HAP-1 (cell line): Measurements from ENCODE around the gene PRTN3.

Experiments
- DNase-seq, 2 experiments: peaks; one replicate each; pipeline ENCODE4 v3.0.0-alpha.2; 2016 to 2020; ENCODE audit warnings: low spot score in 2 of 2
- H3K27me3 ChIP-seq: fragments of 250-450 bp; sonication (Bioruptor Pico); 2 replicates; pipeline ENCODE4 v1.5.1; 2020; ENCODE audit warnings: low read depth, mild to moderate bottlenecking, moderate library complexity
- H3K36me3 ChIP-seq: fragments of 250-450 bp; sonication (Bioruptor Pico); replicated peaks from 2 replicates; pipeline ENCODE4 v1.5.1; 2020; ENCODE audit warnings: mild to moderate bottlenecking
- H3K4me1 ChIP-seq: fragments of 250-450 bp; sonication (Bioruptor Pico); 2 replicates; pipeline ENCODE4 v1.5.1; 2020; ENCODE audit warnings: mild to moderate bottlenecking
- H3K4me3 ChIP-seq: fragments of 250-450 bp; sonication (Bioruptor Pico); 2 replicates; pipeline ENCODE4 v1.5.1; 2020; ENCODE audit warnings: mild to moderate bottlenecking, moderate library complexity
- H3K9me3 ChIP-seq: fragments of 250-450 bp; sonication (Bioruptor Pico); 2 replicates; pipeline ENCODE4 v1.5.1; 2020; ENCODE audit warnings: mild to moderate bottlenecking, moderate library complexity
- in situ Hi-C: fragments of 300-500 bp; cut with MboI; formaldehyde crosslinking; loops from 3 replicates; pipeline ENCODE4 v1.14.3; 2020; ENCODE audit warnings: low sequenced_read_pairs, inconsistent platforms, mixed read lengths

PRTN3 gene

GRCh38 chr19:840519-841206, at the start of gene PRTN3:
Gene PRTN3, plus strand, starts transcription at chr19:840999. Its CDS starts 10 bp downstream, at chr19:841009.
- Histone ChIP-seq H3K4me1 (peaks cover 11% of the 10 kb centered on the region), H3K9me3 (no peaks in the 10 kb centered on the region), H3K4me3 (no peak within 1 kb of the TSS), H3K36me3 (no peaks in the 10 kb centered on the region), H3K27me3 (peaks cover 12% of the 10 kb centered on the region)
- in situ Hi-C loops: no loop called here
- no peak for DNase-seq

GRCh38 chr19:791007-791566, 49.7 kb upstream of the PRTN3 start:
- Histone ChIP-seq H3K36me3 (no peaks in the 10 kb centered on the region), H3K9me3 (peaks cover 2% of the 10 kb centered on the region; the same call in 1 of the 2 replicates), H3K4me1 (no peaks in the 10 kb centered on the region; the same call in 1 of the 2 replicates), H3K27me3 (no peaks in the 10 kb centered on the region), H3K4me3 (no peak overlapping the region)
- DNase-seq: no peak
- in situ Hi-C loops: no loop called here

- no peaks in the 10 kb centered on the region for H3K36me3 ChIP-seq
Measured at GRCh38 chr19:791567-792305, 49.1 kb upstream of the PRTN3 start.

GRCh38 chr19:792306-792885, 48.4 kb upstream of the PRTN3 start:
- Histone ChIP-seq H3K4me1 (no peaks in the 10 kb centered on the region; the same call in 1 of the 2 replicates), H3K27me3 (no peaks in the 10 kb centered on the region), H3K9me3 (peaks cover 2% of the 10 kb centered on the region; the same call in 1 of the 2 replicates), H3K36me3 (no peaks in the 10 kb centered on the region), H3K4me3 (peak overlapping the region; percentile 4; the same call in 1 of the 2 replicates)
- in situ Hi-C loops: no loop called here
- no peak for DNase-seq

More at GRCh38 chr19:791567-792305, 49.1 kb upstream of the PRTN3 start:
- H3K27me3 ChIP-seq: no peaks in the 10 kb centered on the region
- no peak overlapping the region for H3K4me3 ChIP-seq
- in situ Hi-C loops: no loop called here
- DNase-seq: no peak
- H3K4me1 ChIP-seq: no peaks in the 10 kb centered on the region; the same call in 1 of the 2 replicates
- H3K9me3 ChIP-seq: peaks cover 2% of the 10 kb centered on the region; the same call in 1 of the 2 replicates

- in situ Hi-C loops: no loop called here
- no peak overlapping the region for H3K4me3 ChIP-seq
- peaks cover 2% of the 10 kb centered on the region; the same call in 1 of the 2 replicates for H3K9me3 ChIP-seq
- no peaks in the 10 kb centered on the region; the same call in 1 of the 2 replicates for H3K4me1 ChIP-seq
- H3K36me3 ChIP-seq: peaks cover 10% of the 10 kb centered on the region
- no peak for DNase-seq
- no peaks in the 10 kb centered on the region for H3K27me3 ChIP-seq
Measured at GRCh38 chr19:793806-794205, 47.0 kb upstream of the PRTN3 start.

GRCh38 chr19:795073-795611, 45.7 kb upstream of the PRTN3 start:
- peaks cover 23% of the 10 kb centered on the region for H3K36me3 ChIP-seq
- DNase-seq: no peak
- no peak overlapping the region for H3K4me3 ChIP-seq
- peaks cover 9% of the 10 kb centered on the region for H3K4me1 ChIP-seq
- in situ Hi-C loops: no loop called here
- no peaks in the 10 kb centered on the region for H3K27me3 ChIP-seq
- peaks cover 2% of the 10 kb centered on the region; the same call in 1 of the 2 replicates for H3K9me3 ChIP-seq

- Histone ChIP-seq H3K4me1 (peaks cover 15% of the 10 kb centered on the region), H3K4me3 (peak overlapping the region; percentile 77), H3K9me3 (0 out of 2 replicates have a peak, but pooled peaks cover 2% of the 10 kb centered on the region), H3K27me3 (no peaks in the 10 kb centered on the region), H3K36me3 (peaks cover 31% of the 10 kb centered on the region)
- DNase-seq: no peak
- in situ Hi-C loops: no loop called here
Measured at GRCh38 chr19:795691-796581, 44.9 kb upstream of the PRTN3 start.

GRCh38 chr19:796692-797527, 43.9 kb upstream of the PRTN3 start, which contains the start of gene PTBP1:
Gene PTBP1, plus strand, starts transcription at chr19:797452. Its CDS starts 46 bp downstream, at chr19:797498.
- in situ Hi-C loops: no loop called here
- peak within 1 kb of the TSS; percentile 91 for H3K4me3 ChIP-seq
- H3K9me3 ChIP-seq: 0 out of 2 replicates have a peak, but pooled peaks cover 2% of the 10 kb centered on the region
- peak; percentile 100 for DNase-seq
- peaks cover 25% of the 10 kb centered on the region for H3K4me1 ChIP-seq
- peaks cover 41% of the 10 kb centered on the region for H3K36me3 ChIP-seq
- no peaks in the 10 kb centered on the region for H3K27me3 ChIP-seq

- Histone ChIP-seq H3K36me3 (peaks cover 50% of the 10 kb centered on the region), H3K9me3 (0 out of 2 replicates have a peak, but pooled peaks cover 2% of the 10 kb centered on the region), H3K4me3 (peak overlapping the region; percentile 91), H3K4me1 (peaks cover 30% of the 10 kb centered on the region), H3K27me3 (no peaks in the 10 kb centered on the region)
- in situ Hi-C loops: no loop called here
- peak; percentile 81 to 91 for DNase-seq
Measured at GRCh38 chr19:797528-798414, 43.0 kb upstream of the PRTN3 start.

- no peak for DNase-seq
- in situ Hi-C loops: no loop called here
- 0 out of 2 replicates have a peak, but pooled peaks cover 2% of the 10 kb centered on the region for H3K9me3 ChIP-seq
- no peaks in the 10 kb centered on the region for H3K27me3 ChIP-seq
- peaks cover 30% of the 10 kb centered on the region for H3K4me1 ChIP-seq
- H3K36me3 ChIP-seq: peaks cover 57% of the 10 kb centered on the region
- peak overlapping the region; percentile 91 for H3K4me3 ChIP-seq
Measured at GRCh38 chr19:798415-799075, 42.3 kb upstream of the PRTN3 start.
